OCI-LY1 (cell line): ENCODE measurements around the gene SELENOI.

Source experiments
- H2AFZ ChIP-seq: fragments of 200-600 bp; sonication (generic), shearing (Covaris generic); 2 replicates; pipeline ENCODE4 v1.6.0; 2014; ENCODE audit warnings: antibody characterized with exemption, mild to moderate bottlenecking, low read length
- H3F3A ChIP-seq: fragments of 200-600 bp; sonication (generic), shearing (Covaris generic); 2 replicates; pipeline ENCODE4 v1.6.0; 2014; ENCODE audit warnings: mild to moderate bottlenecking, antibody characterized with exemption, low read length, moderate library complexity; ENCODE audit not compliant: insufficient read depth
- H3K27ac ChIP-seq: fragments of 200-600 bp; sonication (generic); 2 replicates; pipeline ENCODE4 v1.5.1; 2014; ENCODE audit warnings: low read length, mixed run types, mild to moderate bottlenecking, low read depth; ENCODE audit not compliant: poor library complexity, severe bottlenecking
- H3K27me3 ChIP-seq: fragments of 200-600 bp; sonication (generic); 2 replicates; pipeline ENCODE4 v1.6.0; 2014; ENCODE audit warnings: antibody characterized with exemption, mild to moderate bottlenecking, low read length, moderate library complexity; ENCODE audit not compliant: insufficient read depth
- H3K36me3 ChIP-seq: fragments of 200-600 bp; sonication (generic); 2 replicates; pipeline ENCODE4 v1.6.1; 2014; ENCODE audit warnings: mild to moderate bottlenecking, antibody characterized with exemption, low read length, moderate library complexity, mixed read lengths; ENCODE audit not compliant: insufficient read depth
- H3K4me1 ChIP-seq: fragments of 200-600 bp; sonication (generic); 2 replicates; pipeline ENCODE4 v1.5.1; 2014; ENCODE audit warnings: mild to moderate bottlenecking, low read length, moderate library complexity; ENCODE audit not compliant: insufficient read depth, severe bottlenecking
- H3K4me2 ChIP-seq: fragments of 200-600 bp; sonication (generic), shearing (Covaris generic); 2 replicates; pipeline ENCODE4 v1.6.1; 2014; ENCODE audit warnings: low read length
- H3K4me3 ChIP-seq: fragments of 200-600 bp; sonication (generic); 2 replicates; pipeline ENCODE4 v1.5.1; 2014; ENCODE audit warnings: low read length, low read depth, mild to moderate bottlenecking, mixed read lengths; ENCODE audit not compliant: poor library complexity, severe bottlenecking
- H3K79me2 ChIP-seq: fragments of 200-600 bp; shearing (Covaris generic); 2 replicates; pipeline ENCODE4 v1.6.1; 2016; ENCODE audit warnings: mixed run types, low read length, mixed read lengths; ENCODE audit not compliant: insufficient read depth
- H3K9ac ChIP-seq: fragments of 200-600 bp; sonication (generic), shearing (Covaris generic); 2 replicates; pipeline ENCODE4 v1.6.1; 2014; ENCODE audit warnings: mild to moderate bottlenecking, low read length, mixed read lengths
- H3K9me2 ChIP-seq: fragments of 200-600 bp; sonication (generic), shearing (Covaris generic); 2 replicates; pipeline ENCODE4 v1.6.1; 2014; ENCODE audit warnings: low read depth, mild to moderate bottlenecking, low read length, mixed read lengths
- H3K9me3 ChIP-seq: fragments of 200-600 bp; shearing (Covaris generic); 2 replicates; pipeline ENCODE4 v1.6.1; 2014; ENCODE audit warnings: low read length, mixed read lengths
- H4K20me1 ChIP-seq: fragments of 200-600 bp; sonication (generic), shearing (Covaris generic); 2 replicates; pipeline ENCODE4 v1.6.0; 2016; ENCODE audit warnings: mild to moderate bottlenecking, low read length; ENCODE audit not compliant: insufficient read depth
- EZH2 ChIP-seq: fragments of 200-600 bp; sonication (generic), shearing (Covaris generic); IDR thresholded peaks from 2 replicates; pipeline ENCODE4 v1.8.0; 2017; ENCODE audit warnings: borderline replicate concordance, mixed run types, mild to moderate bottlenecking, antibody characterized with exemption, low read length, moderate library complexity, mixed read lengths
- TF ChIP-seq, protein P1 (sequence below): fragments of 200-600 bp; sonication (generic), shearing (Covaris generic); IDR thresholded peaks from 2 replicates; pipeline ENCODE4 v1.5.1; 2017; ENCODE audit warnings: mild to moderate bottlenecking, antibody characterized with exemption, low read length, moderate library complexity, mixed read lengths

Gene SELENOI

DNA sequence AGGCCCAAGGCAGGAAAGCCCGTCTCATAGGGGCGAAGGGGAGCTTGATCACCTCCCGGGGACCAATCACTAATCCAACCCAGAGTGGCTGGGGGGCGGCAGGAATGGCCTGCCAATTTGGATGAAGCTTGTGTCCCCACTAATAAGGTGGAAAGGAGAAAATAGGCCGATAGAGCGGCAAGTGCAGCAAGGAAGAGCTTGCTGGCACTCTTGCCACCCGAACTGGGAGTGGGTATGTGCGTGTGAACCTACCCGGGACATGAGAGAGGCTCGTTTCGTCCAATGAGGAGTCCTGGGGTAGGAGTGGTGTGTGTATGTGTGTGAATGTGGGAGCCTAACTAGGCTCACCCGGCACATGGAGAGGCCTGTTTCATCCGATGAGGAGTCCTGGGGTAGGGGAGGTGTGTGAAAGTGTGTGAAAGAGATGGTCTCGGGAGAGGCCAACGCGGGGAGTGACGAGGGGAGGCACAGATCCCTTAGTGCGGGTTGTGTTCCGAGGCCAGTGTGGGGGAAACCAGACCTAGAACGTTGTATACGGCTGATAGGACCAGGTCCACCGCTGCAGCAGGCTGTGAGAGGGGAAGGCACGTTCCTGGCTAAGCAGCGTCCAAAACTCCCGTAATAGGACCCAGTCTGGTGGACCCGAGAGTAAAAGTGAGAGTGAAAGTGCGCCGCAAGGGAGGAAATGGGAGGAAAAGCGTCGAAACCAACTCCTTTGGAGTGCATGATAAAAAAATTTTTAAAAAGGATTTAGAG lies 47.1 kb upstream of the SELENOI start:
- no peaks in the 10 kb centered on the region for H3K79me2 ChIP-seq
- H3K4me2 ChIP-seq: peak overlapping the region; percentile 65
- no peak overlapping the region for H2AFZ ChIP-seq
- H3K27ac ChIP-seq: no peak overlapping the region
- TF ChIP-seq EZH2: no peak
- TF ChIP-seq, protein P1, sequence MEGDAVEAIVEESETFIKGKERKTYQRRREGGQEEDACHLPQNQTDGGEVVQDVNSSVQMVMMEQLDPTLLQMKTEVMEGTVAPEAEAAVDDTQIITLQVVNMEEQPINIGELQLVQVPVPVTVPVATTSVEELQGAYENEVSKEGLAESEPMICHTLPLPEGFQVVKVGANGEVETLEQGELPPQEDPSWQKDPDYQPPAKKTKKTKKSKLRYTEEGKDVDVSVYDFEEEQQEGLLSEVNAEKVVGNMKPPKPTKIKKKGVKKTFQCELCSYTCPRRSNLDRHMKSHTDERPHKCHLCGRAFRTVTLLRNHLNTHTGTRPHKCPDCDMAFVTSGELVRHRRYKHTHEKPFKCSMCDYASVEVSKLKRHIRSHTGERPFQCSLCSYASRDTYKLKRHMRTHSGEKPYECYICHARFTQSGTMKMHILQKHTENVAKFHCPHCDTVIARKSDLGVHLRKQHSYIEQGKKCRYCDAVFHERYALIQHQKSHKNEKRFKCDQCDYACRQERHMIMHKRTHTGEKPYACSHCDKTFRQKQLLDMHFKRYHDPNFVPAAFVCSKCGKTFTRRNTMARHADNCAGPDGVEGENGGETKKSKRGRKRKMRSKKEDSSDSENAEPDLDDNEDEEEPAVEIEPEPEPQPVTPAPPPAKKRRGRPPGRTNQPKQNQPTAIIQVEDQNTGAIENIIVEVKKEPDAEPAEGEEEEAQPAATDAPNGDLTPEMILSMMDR: no peak
- H3K4me1 ChIP-seq: peaks cover 12% of the 10 kb centered on the region
- H3K9me3 ChIP-seq: no peaks in the 10 kb centered on the region
- H4K20me1 ChIP-seq: no peaks in the 10 kb centered on the region
- H3K27me3 ChIP-seq: no peaks in the 10 kb centered on the region; the same call in 1 of the 2 replicates
- H3F3A ChIP-seq: no peaks in the 10 kb centered on the region
- peak overlapping the region; percentile 4; the same call in 1 of the 2 replicates for H3K9ac ChIP-seq
- no peaks in the 10 kb centered on the region for H3K36me3 ChIP-seq
- peak overlapping the region; percentile 48 for H3K4me3 ChIP-seq
- no peaks in the 10 kb centered on the region for H3K9me2 ChIP-seq

DNA sequence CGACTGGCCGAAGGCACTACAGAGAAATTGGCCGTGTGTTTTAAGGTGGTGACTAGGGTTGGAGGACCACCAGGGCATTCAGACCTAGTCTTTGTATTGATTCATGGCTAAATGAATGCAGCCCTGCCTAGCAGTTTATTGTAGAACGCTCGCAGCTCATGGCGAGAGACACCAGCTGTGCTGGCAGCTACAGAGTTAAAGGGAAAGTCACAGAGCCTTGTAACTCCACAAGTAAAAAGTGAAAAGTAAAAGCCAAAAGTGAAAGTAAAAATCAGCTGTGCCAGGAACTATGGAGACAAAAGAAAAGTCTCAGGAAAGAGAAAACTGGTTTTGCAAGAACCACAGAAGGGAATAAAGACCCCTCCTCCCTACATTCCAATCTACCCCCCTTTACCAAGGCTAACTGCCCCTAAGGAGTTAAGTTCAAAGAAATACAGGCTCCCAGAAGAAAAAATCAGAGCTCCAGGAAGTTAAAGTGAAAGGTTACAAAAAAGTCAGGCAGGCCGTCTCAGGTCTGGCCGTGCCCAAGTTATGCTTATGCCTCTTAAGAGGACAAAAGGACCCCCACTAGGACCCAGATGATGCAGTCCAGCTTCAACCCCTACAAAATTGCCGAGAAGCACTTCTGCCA lies 46.4 kb upstream of the SELENOI start:
- no peaks in the 10 kb centered on the region for H3F3A ChIP-seq
- H3K79me2 ChIP-seq: no peaks in the 10 kb centered on the region
- peak overlapping the region; percentile 4; the same call in 1 of the 2 replicates for H3K9ac ChIP-seq
- no peaks in the 10 kb centered on the region for H4K20me1 ChIP-seq
- H3K36me3 ChIP-seq: no peaks in the 10 kb centered on the region
- H2AFZ ChIP-seq: no peak overlapping the region; the same call in 1 of the 2 replicates
- no peaks in the 10 kb centered on the region for H3K9me3 ChIP-seq
- no peaks in the 10 kb centered on the region for H3K9me2 ChIP-seq
- no peak overlapping the region for H3K27ac ChIP-seq
- peaks cover 12% of the 10 kb centered on the region for H3K4me1 ChIP-seq
- H3K27me3 ChIP-seq: no peaks in the 10 kb centered on the region; the same call in 1 of the 2 replicates
- H3K4me2 ChIP-seq: peak overlapping the region; percentile 65
- TF ChIP-seq EZH2: no peak
- TF ChIP-seq, protein P1: no peak
- peak overlapping the region; percentile 48 for H3K4me3 ChIP-seq

- no peaks in the 10 kb centered on the region; the same call in 1 of the 2 replicates for H3K27me3 ChIP-seq
- H3K9ac ChIP-seq: no peak overlapping the region
- H3F3A ChIP-seq: no peaks in the 10 kb centered on the region
- H3K27ac ChIP-seq: no peak overlapping the region
- peaks cover 12% of the 10 kb centered on the region for H3K4me1 ChIP-seq
- H3K9me2 ChIP-seq: no peaks in the 10 kb centered on the region
- no peaks in the 10 kb centered on the region for H3K79me2 ChIP-seq
- no peak overlapping the region for H2AFZ ChIP-seq
- H3K4me2 ChIP-seq: no peak overlapping the region
- H3K36me3 ChIP-seq: no peaks in the 10 kb centered on the region
- no peak overlapping the region for H3K4me3 ChIP-seq
- H3K9me3 ChIP-seq: no peaks in the 10 kb centered on the region
- H4K20me1 ChIP-seq: no peaks in the 10 kb centered on the region
- TF ChIP-seq, protein P1: no peak
- no peak for TF ChIP-seq EZH2
These were observed 45.6 kb upstream of the SELENOI start for GRCh38 chr2:26300234-26300925.
